ENCODE measurements around the gene TUBA3C. TPM values are rescaled to one million over a fixed set of nuclear protein-coding genes. Genes with fewer than 3 reads are reported as not detected.

TUBA3C gene
- total RNA-seq, 3 donors from 2014 or later (not counting 1 experiment from before 2014, with no cell fraction given): not detected

GRCh38 chr13:19185865-19186645 lies 4.4 kb upstream of the TUBA3C start:
- no peak for ATAC-seq
- Mint-ChIP-seq H3K4me1 (no peaks in the 10 kb centered on the region), H3K27ac (no peak overlapping the region), H3K9me3 (peaks cover 6 to 13% of the 10 kb centered on the region in 2 donors), H3K4me3 (no peak overlapping the region), H3K27me3 (ENCODE audit: low read depth in 2 of 2) (peaks cover 0 to 3% of the 10 kb centered on the region in 2 donors), H3K36me3 (no peaks in the 10 kb centered on the region)
- no peaks in the 10 kb centered on the region for H3K27me3 ChIP-seq (ENCODE audit: control insufficient read depth, insufficient read depth, low read length)
- H3K4me1 ChIP-seq (ENCODE audit: control insufficient read depth, insufficient read depth, low read length): no peaks in the 10 kb centered on the region
- intact Hi-C loops (cut with micrococcal nuclease): no loop called here
- H3K9me3 ChIP-seq (ENCODE audit: control insufficient read depth, insufficient read depth, low read length): peaks cover 9% of the 10 kb centered on the region
- no peak for DNase-seq
- WGBS (ENCODE audit: insufficient coverage): 63% methylated on average over 5 of the region's 5 CpGs
- H3K27ac ChIP-seq (ENCODE audit: low read length): no peak overlapping the region
- TF ChIP-seq CTCF (IDR thresholded peaks at IDR 0.05): no peak
- no peak overlapping the region for H3K4me3 ChIP-seq (ENCODE audit: low read length)
- H3K36me3 ChIP-seq (ENCODE audit: control insufficient read depth, insufficient read depth, low read length): no peaks in the 10 kb centered on the region

GRCh38 chr13:19185086-19185864 lies 3.7 kb upstream of the TUBA3C start:
- Mint-ChIP-seq H3K9me3 (peaks cover 6 to 11% of the 10 kb centered on the region in 2 donors), H3K4me1 (no peaks in the 10 kb centered on the region), H3K36me3 (no peaks in the 10 kb centered on the region), H3K27ac (no peak overlapping the region), H3K4me3 (no peak overlapping the region), H3K27me3 (ENCODE audit: low read depth in 2 of 2) (peaks cover 0 to 3% of the 10 kb centered on the region in 2 donors)
- intact Hi-C loops (cut with micrococcal nuclease): no loop called here
- H3K4me1 ChIP-seq (ENCODE audit: control insufficient read depth, insufficient read depth, low read length): no peaks in the 10 kb centered on the region
- 89% methylated on average over 7 of the region's 8 CpGs for WGBS (ENCODE audit: insufficient coverage)
- H3K4me3 ChIP-seq (ENCODE audit: low read length): no peak overlapping the region
- no peaks in the 10 kb centered on the region for H3K27me3 ChIP-seq (ENCODE audit: control insufficient read depth, insufficient read depth, low read length)
- peaks cover 10% of the 10 kb centered on the region for H3K9me3 ChIP-seq (ENCODE audit: control insufficient read depth, insufficient read depth, low read length)
- no peak for TF ChIP-seq CTCF (IDR thresholded peaks at IDR 0.05)
- no peaks in the 10 kb centered on the region for H3K36me3 ChIP-seq (ENCODE audit: control insufficient read depth, insufficient read depth, low read length)
- no peak for DNase-seq
- no peak overlapping the region for H3K27ac ChIP-seq (ENCODE audit: low read length)
- ATAC-seq: no peak

- 94% methylated on average over 5 of the region's 5 CpGs for WGBS (ENCODE audit: insufficient coverage)
- Histone ChIP-seq H3K4me3 (ENCODE audit: low read length) (no peak overlapping the region), H3K36me3 (ENCODE audit: control insufficient read depth, insufficient read depth, low read length) (no peaks in the 10 kb centered on the region), H3K4me1 (ENCODE audit: control insufficient read depth, insufficient read depth, low read length) (no peaks in the 10 kb centered on the region), H3K27ac (ENCODE audit: low read length) (no peak overlapping the region), H3K9me3 (ENCODE audit: control insufficient read depth, insufficient read depth, low read length) (peaks cover 10% of the 10 kb centered on the region), H3K27me3 (ENCODE audit: control insufficient read depth, insufficient read depth, low read length) (no peaks in the 10 kb centered on the region)
- H3K9me3 Mint-ChIP-seq: peaks cover 4 to 8% of the 10 kb centered on the region in 2 donors
- H3K36me3 Mint-ChIP-seq: no peaks in the 10 kb centered on the region
- no peak for TF ChIP-seq CTCF (IDR thresholded peaks at IDR 0.05)
- H3K4me3 Mint-ChIP-seq: no peak overlapping the region
- H3K27me3 Mint-ChIP-seq (ENCODE audit: low read depth in 2 of 2): no peaks in the 10 kb centered on the region
- intact Hi-C loops (cut with micrococcal nuclease): no loop called here
- no peak overlapping the region for H3K27ac Mint-ChIP-seq
- no peak for DNase-seq
- no peaks in the 10 kb centered on the region for H3K4me1 Mint-ChIP-seq
- ATAC-seq: no peak
Measured at GRCh38 chr13:19184176-19184575, 2.6 kb upstream of the TUBA3C start.
